ENCODE data around the gene RNF223.

DNA sequence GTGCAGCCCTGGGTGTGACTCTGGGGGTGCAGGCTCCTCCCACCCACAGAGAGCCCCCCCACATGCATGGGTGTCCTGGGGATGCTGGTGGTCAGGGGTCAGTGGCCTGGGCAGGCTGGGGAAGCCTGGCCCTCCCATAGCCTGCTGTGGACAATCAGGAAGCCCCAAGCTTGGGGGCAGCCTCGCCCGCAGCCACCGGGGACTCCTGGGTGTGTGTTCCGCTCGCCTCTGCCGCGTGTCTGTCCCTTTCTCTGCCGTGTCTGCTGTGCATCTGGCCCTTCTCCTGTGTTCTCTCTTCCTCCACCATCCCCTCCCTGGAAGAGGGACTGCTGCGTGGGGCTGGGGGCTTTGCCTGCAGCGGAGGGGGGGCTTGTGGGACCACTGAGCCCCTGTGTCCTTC lies 31.3 kb downstream of the RNF223 start:
- TF ChIP-seq, protein P1, sequence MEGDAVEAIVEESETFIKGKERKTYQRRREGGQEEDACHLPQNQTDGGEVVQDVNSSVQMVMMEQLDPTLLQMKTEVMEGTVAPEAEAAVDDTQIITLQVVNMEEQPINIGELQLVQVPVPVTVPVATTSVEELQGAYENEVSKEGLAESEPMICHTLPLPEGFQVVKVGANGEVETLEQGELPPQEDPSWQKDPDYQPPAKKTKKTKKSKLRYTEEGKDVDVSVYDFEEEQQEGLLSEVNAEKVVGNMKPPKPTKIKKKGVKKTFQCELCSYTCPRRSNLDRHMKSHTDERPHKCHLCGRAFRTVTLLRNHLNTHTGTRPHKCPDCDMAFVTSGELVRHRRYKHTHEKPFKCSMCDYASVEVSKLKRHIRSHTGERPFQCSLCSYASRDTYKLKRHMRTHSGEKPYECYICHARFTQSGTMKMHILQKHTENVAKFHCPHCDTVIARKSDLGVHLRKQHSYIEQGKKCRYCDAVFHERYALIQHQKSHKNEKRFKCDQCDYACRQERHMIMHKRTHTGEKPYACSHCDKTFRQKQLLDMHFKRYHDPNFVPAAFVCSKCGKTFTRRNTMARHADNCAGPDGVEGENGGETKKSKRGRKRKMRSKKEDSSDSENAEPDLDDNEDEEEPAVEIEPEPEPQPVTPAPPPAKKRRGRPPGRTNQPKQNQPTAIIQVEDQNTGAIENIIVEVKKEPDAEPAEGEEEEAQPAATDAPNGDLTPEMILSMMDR (IDR thresholded peaks at IDR 0.05) = no peak
- TF ChIP-seq POLR2AphosphoS5 (IDR thresholded peaks at IDR 0.05; ENCODE audit: low read depth, low read length) = no peak

Measured in Panc1 (cell line).